GM12873 (cell line): ENCODE measurements around the gene KCNJ4.

Experiments used
- CTCF ChIP-seq: IDR thresholded peaks from 2 replicates; pipeline ENCODE4 v1.5.1; 2012; ENCODE audit warnings: low read depth, mild to moderate bottlenecking, moderate library complexity, low read length, control low read depth; ENCODE audit not compliant: insufficient read depth; ENCODE audit errors: missing control alignments

The KCNJ4 gene

GRCh38 chr22:38490915-38491314 is 35.9 kb upstream of the KCNJ4 start:
- no peak for TF ChIP-seq CTCF

- no peak for TF ChIP-seq CTCF
These were observed 35.5 kb upstream of the KCNJ4 start for GRCh38 chr22:38490475-38490874.

- no peak for TF ChIP-seq CTCF
These were observed 34.7 kb upstream of the KCNJ4 start for GRCh38 chr22:38489561-38490145.

- no peak for TF ChIP-seq CTCF
These were observed 34.1 kb upstream of the KCNJ4 start for GRCh38 chr22:38489142-38489541.

GRCh38 chr22:38487946-38488345 is 32.9 kb upstream of the KCNJ4 start:
- no peak for TF ChIP-seq CTCF

GRCh38 chr22:38485783-38486182 is 30.8 kb upstream of the KCNJ4 start:
- TF ChIP-seq CTCF, result no peak

- TF ChIP-seq CTCF, result no peak
These were observed 29.2 kb upstream of the KCNJ4 start for GRCh38 chr22:38484244-38484643.
